Thyroid gland (tissue), 4 donors: ENCODE data around the gene DPYD.

Experiments
- POLR2A ChIP-seq, 2 donors: fragments of 450-650 bp; IDR thresholded peaks; one replicate each; pipeline ENCODE4 v1.6.1; 2017; ENCODE audit warnings: antibody characterized with exemption in 2 of 2, mild to moderate bottlenecking in 2 of 2, moderate library complexity in 1 of 2
- TF ChIP-seq, protein P1 (sequence below), 6 experiments: fragments of 200-600 bp in 3 of 6; fragments of 450-650 bp in 3 of 6; sonication (generic) in 3 of 6; IDR thresholded peaks; one replicate each; pipeline ENCODE4 v1.5.1; 2016 to 2019; ENCODE audit warnings: antibody characterized with exemption in 6 of 6, mild to moderate bottlenecking in 2 of 6, inconsistent platforms in 1 of 6, moderate library complexity in 1 of 6

DNA sequence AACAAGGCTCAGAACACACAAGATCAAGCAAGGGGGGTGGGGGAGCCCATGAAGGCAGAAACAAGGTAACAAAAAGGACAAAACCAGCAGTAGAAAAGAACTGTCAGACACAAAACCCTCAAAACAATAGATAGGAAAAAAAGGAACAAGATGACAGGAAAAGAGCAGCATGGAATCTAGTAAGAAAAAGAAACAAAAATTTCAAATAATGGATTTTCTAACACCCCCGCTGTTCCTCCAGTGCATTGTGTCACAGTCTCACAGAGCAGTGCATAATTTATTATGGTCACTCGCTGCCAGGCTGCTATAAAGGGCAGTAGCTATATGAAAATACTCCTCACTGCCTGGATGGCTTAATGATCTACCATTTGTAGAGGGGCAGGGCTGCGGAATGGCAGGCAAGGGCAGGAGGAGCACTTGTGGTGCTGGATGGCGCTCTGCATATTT, 567.9 kb downstream of the DPYD start:
- no peak for TF ChIP-seq POLR2A (IDR thresholded peaks at IDR 0.05)
- TF ChIP-seq, protein P1, sequence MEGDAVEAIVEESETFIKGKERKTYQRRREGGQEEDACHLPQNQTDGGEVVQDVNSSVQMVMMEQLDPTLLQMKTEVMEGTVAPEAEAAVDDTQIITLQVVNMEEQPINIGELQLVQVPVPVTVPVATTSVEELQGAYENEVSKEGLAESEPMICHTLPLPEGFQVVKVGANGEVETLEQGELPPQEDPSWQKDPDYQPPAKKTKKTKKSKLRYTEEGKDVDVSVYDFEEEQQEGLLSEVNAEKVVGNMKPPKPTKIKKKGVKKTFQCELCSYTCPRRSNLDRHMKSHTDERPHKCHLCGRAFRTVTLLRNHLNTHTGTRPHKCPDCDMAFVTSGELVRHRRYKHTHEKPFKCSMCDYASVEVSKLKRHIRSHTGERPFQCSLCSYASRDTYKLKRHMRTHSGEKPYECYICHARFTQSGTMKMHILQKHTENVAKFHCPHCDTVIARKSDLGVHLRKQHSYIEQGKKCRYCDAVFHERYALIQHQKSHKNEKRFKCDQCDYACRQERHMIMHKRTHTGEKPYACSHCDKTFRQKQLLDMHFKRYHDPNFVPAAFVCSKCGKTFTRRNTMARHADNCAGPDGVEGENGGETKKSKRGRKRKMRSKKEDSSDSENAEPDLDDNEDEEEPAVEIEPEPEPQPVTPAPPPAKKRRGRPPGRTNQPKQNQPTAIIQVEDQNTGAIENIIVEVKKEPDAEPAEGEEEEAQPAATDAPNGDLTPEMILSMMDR (IDR thresholded peaks at IDR 0.05) = no peak
